NOMO-1 treated with dmso at 0.1 percent for 144 hours (cell line): Measurements from ENCODE around the gene EXOSC5.
"Not testable (repeated sequence)": the region's sequence is repeated elsewhere in the genome, so short reads cannot be mapped to it uniquely, and the experiment has no call there.

Source experiments
- DNase-seq: peaks from one replicate; lab custom pipeline; 2025; ENCODE audit not compliant: unreplicated experiment; lab: John Stamatoyannopoulos, UW

The EXOSC5 gene

DNA sequence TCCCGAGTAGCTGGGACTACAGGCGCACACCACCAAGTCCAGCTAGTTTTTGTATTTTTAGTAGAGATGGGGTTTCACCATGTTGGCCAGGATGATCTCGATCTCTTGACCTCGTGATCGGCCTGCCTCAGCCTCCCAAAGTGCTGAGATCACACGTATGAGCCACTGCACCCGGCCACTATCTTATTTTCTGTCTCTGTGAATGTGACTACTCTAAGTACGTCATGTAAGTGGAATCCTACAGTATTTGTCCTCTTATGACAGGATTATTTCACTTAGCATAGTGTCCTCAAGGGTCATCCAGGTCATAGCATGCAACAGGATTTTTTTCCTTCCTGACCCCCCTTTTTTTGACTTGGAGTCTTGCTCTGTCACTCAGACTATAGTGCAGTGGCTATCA, 25.6 kb downstream of the EXOSC5 start:
- no peak for DNase-seq

DNA sequence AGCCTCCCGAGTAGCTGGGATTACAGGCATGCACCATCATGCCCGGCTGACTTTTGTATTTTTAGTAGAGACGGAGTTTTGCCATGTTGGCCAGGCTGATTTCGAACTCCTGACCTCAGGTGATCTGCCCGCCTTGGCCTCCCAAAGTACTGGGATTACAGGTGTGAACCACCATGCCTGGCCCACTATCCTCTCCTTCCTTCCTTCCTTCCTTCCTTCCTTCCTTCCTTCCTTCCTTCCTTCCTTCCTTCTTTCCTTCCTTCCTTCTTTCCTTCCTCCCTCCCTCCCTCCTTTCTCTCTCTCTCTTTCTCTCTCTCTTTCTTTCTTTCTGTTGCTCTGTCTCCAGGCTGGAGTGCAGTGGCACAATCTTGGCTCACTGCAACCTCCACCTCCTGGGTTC, 26.0 kb downstream of the EXOSC5 start:
- not testable (repeated sequence) for DNase-seq

DNA sequence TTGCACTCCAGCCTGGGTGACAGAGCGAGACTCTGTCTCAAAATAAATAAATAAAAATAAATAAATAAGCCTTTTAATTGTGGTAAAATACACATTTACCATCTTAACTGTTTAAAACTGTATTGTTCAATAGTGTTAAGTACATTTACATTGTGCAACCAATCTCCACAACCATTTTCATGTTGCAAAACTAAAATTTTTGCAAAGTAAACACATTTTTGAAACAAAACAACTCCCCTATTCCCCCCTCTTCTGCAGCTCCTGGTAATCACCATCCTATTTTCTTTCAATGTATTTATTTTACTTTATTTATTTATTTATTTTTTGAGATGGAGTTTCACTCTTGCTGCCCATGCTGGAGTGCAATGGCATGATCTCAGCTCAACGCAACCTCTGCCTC, 27.4 kb downstream of the EXOSC5 start:
- DNase-seq: no peak

DNA sequence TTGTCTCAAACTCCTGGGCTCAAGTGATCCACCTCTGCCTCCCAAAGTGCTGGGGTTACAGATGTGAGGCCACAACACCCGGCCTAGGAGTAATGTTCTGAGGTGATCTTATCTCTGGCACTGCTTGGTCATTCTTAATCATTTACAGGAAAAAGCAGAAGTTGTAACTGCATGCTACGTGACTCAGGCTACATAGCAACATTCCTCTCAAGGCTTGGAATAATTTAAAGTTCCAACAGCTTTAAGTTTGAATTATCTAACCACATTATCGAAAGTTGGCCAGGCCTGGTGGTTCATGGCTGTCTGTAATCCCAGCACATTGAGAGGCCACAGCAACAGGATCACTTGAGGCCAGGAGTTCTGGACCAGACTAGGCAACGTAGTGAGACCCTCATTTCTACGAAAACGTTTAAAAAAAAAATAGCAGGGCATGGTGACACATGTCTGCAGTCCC, 29.3 kb downstream of the EXOSC5 start:
- DNase-seq: peak; percentile 51

DNA sequence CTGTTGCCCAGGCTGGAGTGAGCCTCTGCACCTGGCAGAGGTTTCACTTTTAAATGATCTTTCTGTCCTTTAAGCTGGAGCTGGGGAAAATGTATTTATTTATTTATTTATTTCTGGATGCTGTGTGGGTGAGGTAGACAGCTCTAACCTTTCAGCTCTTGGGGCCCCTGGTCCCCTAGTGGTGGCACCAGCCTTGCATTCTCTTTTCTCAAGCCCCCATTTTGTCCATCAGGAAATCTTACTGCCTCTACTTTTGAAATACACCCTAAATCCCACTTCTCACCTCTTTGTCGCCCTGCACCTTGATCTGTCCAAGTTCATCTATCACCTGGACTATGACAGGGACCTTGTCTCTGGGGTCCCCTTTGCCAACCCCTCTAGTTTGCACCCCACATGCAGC, 31.1 kb downstream of the EXOSC5 start:
- DNase-seq: no peak

DNA sequence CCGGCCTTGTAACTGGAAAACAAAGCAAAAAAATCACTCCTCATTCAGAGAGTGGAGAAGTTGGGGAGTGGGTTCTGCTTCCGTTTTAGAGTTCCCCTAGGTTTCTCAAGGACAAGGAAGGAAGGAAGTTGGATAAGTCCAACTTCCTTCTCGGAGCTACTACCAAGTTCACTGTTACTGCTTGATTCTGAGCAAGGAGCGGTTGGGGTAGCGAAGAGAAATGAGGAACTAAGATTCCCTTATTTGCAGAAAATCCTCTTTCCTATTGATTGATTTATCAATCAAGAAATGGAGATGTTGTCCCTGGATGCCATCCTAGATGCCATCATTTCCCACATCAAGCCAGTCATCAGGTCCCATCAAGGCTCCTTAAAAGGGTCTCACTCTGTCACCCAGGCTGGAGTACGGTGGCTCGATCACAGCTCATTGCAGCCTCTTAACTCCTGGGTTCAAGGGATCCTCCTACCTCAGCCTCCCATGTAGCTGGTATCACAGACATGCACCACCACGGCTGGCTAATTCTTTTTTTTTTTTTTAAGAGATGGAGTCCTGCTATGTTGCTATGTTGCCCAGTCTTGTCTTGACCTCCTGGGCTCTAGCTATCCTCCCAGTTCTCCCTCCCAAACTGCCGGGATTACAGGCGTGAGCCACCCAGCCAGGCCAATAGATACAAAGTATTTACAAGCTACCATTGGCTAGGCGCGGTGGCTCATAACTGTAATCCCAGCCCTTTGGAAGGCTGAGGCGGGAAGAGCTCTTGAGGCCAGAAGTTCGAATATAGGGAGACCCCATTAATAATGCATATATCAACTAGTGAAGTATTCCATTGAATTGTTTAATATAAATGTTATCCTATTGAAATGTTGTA, 32.4 kb downstream of the EXOSC5 start:
- no peak for DNase-seq

DNA sequence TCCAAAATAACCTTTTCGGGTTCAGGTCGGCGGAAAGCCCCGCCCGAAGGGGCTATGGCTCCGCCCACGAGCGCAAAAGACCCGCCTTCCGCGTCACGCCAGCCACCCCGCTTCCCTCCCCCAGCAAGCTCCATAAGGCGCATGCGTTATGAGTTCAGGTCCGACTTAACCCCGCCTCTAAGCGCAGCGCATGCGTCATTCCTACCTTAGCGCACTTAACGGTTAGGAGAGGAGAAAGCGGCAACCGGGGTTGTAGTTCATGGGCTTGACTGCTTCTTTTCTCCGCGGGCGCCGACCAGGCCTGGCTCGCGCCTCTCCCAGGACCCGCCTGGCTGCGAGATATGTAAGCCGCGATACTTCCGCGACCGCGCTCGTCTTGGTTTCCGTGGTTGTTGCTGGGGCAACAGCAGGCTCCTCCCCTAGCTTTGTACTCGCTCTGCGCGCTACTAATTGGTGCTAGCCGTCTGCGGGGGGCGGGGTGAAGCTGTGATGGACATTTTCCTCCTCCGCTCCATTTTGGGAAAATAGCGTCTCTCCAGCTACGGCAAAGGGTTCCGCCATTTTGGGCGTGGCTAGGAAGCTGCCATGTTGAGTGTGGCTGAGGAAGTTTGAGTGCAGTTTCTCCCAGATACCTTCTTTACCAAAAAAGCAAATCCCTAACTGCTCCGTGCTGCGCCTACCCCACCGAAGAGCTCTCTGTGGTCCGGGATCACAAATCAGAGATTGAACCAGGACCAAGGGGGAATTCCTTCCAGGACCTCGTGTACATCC, 33.2 kb downstream of the EXOSC5 start, which contains the start of gene B9D2:
TSS of gene B9D2 (minus strand) at position 397 of the 771 bp plus-strand sequence. CDS start 630 bp downstream, outside the sequence.
- DNase-seq: peak; percentile 97

DNA sequence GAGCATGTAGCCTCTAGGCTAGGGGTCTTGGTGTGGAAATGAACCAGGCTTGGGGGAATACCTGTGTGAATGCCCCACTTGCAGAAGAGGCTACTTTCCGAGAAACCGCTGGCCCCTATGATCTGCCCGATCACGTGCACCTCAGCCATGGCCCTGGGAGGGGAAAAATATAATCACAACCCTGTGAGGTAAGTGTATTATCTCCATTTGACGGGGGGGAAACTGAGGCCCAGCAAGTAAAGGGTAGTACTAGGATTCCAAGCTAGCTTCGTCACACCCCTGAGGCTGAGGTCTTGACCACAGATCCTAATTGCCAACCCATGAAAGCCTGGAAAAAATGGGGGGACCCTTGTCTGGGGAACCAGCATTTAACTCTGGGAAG, 33.8 kb downstream of the EXOSC5 start:
- DNase-seq: no peak

DNA sequence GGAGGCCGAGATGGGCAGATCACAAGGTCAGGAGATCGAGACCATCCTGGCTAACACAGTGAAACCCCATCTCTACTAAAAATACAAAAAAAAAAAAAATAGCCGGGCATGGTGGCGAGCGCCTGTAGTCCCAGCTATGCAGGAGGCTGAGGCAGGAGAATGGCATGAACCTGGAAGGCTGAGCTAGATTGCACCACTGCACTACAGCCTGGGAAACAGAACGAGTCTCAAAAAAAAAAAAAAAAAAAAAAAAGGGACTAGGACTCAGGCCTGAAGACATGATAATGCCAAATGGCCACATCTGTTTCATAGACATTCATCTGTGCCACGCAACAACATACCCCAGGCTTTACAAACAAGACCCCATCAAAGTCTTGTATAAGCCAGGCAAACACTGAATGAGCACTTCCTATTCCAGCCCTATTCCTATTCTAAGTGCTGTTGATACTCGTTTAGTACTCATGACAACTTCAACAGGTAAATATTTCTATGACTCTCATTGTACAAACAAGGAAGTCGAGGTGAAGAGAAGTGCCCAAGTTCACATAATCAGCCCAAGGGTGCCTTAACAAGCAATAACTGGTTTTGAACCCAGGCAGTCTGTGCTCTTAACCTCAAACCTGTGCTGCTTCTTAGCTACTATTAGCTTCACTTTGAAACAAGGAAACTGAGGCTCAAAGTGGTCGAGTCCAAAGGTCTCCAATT, 34.9 kb downstream of the EXOSC5 start:
- no peak for DNase-seq

DNA sequence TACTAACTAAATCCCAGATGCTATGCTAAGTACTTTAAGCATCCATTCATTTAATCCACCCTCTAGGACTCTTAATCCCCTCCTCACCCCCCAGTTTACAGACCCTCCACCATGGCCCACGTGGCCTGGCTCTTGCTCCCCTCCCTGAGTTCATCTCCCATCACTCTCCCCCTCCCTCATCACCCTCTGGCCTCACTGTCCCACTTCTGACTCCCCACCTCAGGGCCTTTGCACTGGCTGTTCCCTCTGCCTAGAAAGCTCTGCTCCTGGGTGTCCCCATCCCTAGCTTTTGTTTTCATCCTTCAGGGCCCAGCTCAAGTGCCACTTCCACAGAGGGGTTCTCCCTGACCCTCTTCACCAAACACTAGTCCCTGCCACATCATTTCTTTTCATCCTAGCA, 37.4 kb downstream of the EXOSC5 start:
- no peak for DNase-seq

DNA sequence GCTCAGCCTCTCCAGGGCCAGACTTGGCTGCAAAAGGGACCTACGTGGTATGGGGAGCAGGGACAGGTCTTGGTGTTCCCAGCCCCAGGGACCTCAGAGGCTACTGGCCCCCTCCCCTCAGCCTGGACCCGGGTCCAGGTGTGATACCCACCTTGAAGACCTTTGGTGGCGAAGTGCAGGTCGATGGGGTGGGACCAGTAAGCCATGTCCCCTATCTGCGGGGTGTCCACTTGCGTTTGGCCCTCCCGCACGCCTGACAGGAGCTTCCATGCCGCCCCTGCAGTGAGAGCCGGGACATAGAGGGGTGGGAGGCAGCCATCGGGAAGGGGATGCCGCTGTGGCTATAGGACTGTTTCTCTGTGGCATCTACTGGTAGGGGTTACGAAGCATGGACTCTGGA, 39.4 kb downstream of the EXOSC5 start:
- no peak for DNase-seq

DNA sequence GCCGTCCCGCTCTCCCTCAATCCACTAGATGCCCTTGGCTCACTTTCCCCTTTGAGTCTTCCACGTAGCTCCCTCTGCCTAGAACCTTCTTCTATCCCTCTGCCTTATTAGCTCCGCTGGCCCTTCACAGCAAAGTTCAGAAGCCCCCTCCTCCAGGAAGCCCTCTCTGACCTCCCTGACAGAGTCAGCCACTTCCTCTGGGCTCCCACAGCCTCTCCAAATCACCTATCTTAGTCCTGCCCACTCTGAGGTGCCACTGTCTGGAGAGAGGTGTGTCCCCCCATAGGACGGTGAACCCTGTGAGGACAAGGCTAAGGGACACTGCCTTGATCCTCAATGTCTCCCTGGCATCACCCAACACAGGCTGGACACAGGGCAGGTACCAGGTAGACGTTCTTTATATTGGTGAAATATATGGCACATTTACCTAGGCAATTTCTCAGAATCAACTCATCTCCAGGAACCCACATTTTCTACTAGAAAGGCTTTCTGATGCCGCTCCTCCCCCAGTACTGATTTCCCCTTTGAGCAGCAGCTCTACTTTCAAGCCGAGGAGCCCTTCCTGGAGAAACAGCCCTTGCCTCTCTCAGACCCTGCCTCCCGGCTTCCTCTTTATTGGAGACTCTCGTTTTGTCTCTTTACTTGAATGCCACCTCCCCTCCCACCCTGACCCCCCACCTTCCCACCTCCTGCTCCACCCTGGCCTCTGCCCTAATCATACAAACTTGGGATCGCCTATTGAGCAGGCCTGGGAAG, 40.0 kb downstream of the EXOSC5 start:
- no peak for DNase-seq

DNA sequence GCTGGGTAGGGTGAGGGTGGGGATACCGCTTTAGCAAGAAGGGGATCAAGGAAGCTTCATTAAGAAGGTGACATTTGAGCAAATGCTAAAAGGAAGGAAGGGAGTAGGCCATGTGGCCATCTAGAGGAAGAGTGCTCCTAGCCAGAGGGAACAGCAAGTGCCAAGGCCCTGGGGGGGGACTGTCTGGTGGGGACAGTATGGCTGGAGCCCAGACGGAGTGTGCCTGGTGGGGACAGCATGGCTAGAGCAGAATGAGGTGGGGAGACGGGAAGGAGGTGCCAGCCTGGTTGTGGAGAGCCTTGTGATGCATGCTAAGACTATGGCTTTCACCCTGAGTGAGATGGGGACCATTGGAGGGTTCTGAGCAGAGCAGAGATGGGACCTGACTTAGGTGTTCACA, 41.4 kb downstream of the EXOSC5 start:
- no peak for DNase-seq

DNA sequence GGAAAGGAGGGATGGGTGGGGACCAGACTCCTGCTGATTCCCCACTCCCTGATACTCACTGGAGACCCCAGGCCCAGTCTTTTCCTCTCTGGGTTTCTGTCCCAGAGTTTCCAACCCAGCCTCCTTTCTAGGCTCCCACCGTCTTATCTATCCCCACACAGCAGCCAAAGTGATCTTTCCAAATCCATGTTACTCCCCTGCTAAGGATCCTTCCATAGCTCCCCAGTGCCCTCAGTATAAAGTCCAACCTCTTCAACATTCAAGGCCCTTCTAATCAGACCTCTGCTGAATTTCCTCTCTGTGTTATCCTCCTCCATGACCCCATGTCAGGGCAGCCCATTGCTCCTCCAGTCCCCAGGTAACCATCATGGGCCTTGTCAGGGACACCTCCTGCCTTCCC, 42.1 kb downstream of the EXOSC5 start:
- no peak for DNase-seq

DNA sequence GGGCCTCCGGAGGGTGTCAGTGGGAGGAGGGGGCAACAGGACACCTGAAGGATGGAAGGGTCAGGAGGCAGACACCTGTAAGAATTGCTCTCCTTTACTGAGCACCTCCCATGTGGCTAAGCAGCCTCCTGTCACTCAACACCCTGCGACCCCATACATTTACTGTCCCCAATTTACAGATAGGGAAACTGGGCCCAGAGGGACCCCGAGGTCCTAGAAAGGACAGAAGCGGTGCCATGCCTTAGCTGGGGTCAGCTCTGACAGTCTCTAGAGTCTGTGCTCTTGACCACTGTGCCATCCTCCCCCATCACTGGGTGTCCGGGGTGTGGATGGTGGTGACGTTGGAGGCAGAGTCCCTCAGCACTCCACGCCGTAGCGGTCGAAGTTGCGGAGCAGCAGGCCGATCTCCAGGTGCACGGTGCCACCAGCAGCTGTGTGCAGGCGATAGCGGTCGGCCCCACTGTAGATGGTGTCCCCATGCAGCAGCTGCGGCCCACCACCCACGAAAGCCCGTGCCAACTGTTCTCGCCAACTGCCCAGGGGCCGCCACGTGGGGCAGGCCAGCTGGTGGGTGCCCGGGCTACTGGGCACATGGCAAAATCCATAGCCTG, 42.7 kb downstream of the EXOSC5 start:
- DNase-seq: no peak

DNA sequence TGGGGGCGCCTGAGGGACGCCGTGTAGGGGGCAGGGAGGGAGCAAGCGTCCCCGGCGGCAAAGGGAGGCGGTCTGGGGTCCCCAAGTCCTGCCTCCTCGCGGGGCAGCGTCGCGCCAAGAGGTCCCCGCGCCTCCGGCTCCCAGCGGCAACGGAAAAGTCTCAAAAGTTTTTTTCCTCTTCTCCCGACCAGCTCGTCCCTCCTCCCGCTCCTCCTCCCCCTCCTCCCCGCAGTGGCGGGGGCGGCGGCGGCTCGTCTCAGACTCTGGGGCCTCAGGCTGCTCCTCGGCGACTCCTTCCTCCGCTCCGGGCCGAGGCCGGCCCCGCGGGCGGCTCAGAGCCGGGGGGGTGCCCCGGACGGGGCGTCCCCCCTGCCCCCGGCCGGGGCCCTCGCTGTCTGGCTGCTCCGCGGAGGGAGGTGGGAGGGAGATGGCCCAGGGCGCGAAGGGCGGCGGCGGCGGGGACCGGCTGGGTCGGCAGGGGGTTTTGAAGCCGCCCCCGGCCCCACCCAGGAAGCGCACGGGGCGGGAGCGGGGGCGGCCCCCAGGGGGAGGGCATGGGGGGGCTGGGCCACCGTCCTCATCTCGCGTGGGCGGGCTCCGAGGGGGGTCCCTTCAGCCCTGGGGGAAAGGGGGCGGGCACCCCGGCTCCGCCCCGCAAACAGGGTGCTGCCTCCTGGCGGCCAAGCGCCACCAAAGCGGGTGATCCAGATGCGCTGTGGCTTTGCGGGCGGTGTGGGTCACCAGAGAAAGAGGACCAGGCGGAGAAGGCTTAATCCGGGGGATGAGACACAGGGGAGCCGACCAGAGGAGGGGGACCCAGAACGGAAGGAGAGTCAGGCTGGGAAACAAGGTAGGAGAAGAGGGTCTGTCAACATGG, 43.5 kb downstream of the EXOSC5 start, which contains the start of gene TGFB1:
TSS of gene TGFB1 (minus strand) at position 457 of the 877 bp plus-strand sequence. CDS start 878 bp downstream, outside the sequence.
- peak; percentile 81 for DNase-seq

DNA sequence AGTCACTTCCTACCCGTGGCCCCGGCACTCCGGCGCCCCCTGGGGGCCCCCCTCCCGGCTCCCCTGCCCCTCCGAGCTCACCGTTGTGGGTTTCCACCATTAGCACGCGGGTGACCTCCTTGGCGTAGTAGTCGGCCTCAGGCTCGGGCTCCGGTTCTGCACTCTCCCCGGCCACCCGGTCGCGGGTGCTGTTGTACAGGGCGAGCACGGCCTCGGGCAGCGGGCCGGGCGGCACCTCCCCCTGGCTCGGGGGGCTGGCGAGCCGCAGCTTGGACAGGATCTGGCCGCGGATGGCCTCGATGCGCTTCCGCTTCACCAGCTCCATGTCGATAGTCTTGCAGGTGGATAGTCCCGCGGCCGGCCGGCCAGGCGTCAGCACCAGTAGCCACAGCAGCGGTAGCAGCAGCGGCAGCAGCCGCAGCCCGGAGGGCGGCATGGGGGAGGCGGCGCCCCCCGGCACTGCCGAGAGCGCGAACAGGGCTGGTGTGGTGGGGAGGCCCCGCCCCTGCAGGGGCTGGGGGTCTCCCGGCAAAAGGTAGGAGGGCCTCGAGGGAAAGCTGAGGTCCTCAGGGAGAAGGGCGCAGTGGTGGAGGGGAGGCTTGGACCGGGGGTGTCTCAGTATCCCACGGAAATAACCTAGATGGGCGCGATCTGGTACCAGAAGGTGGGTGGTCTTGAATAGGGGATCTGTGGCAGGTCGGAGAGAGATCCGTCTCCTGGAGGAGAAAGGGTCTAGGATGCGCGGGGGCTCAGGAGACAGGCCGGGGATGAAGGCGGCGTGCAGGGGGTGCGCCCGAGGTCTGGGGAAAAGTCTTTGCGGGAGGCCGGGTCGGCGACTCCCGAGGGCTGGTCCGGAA, 44.3 kb downstream of the EXOSC5 start:
- DNase-seq: peak; percentile 77

DNA sequence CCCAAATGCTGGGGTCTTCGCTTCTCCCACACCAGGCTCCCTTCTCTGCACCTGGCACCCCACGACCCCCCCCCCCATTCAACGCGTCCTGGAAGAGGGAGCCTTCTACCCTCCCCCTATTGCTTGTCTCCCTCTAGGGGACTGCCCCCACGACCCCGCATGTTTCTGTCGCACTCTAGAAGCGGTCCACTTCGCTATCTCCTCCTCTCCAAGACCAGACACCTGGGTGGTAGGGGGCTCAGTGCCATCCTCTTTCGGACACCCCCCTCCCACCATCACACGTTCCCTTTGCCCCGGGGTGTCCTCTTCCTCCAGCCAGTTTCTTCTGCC, 44.9 kb downstream of the EXOSC5 start:
- DNase-seq: no peak
